ENCODE results near the gene FARSB. TPM values are rescaled to one million over a fixed set of nuclear protein-coding genes. Genes with fewer than 3 reads are reported as not detected.

Gene FARSB
- total RNA-seq, 5 donors from 2014 or later (not counting 1 experiment from before 2014, with no cell fraction given) = 11.5 to 15.8 (median 15.6) TPM

GRCh38 chr2:222547083-222547482 lies 108.8 kb downstream of the FARSB start:
- POLR2A ChIA-PET = no interaction called here
- H3K27ac Mint-ChIP-seq = no peak overlapping the region
- ATAC-seq (replicated peaks in 1 of 4) (no peak), DNase-seq (no peak)
- H3K9me3 Mint-ChIP-seq = no peaks in the 10 kb centered on the region
- no peaks in the 10 kb centered on the region for H3K9me3 ChIP-seq
- H3K4me1 Mint-ChIP-seq = no peaks in the 10 kb centered on the region
- no peak overlapping the region for H3K27ac ChIP-seq (ENCODE audit: low read length)
- 87% methylated on average over 2 of the region's 5 CpGs for WGBS (ENCODE audit: insufficient coverage)
- CTCF ChIA-PET = no interaction called here
- no peaks in the 10 kb centered on the region for H3K4me1 ChIP-seq (ENCODE audit: control insufficient read depth in 1 of 2, extremely low read depth in 1 of 2, insufficient read depth in 2 of 2, low read length in 2 of 2)
- no peak overlapping the region for H3K4me3 ChIP-seq (ENCODE audit: control insufficient read depth in 1 of 2, extremely low read depth in 1 of 2, low read length in 1 of 2)
- H3K36me3 ChIP-seq (ENCODE audit: control insufficient read depth in 2 of 2, extremely low read depth in 1 of 2, insufficient read depth in 1 of 2, low read length in 1 of 2) = no peaks in the 10 kb centered on the region
- no peak overlapping the region for H3K4me3 Mint-ChIP-seq
- peaks cover 4 to 11% of the 10 kb centered on the region in 2 donors for H3K27me3 Mint-ChIP-seq
- H3K27me3 ChIP-seq (replicated peaks in 1 of 2; ENCODE audit: control insufficient read depth in 2 of 2, extremely low read depth in 1 of 2, insufficient read depth in 2 of 2, low read length in 1 of 2) = peaks cover 0 to 12% of the 10 kb centered on the region in 2 experiments
- no peaks in the 10 kb centered on the region for H3K36me3 Mint-ChIP-seq

DNA sequence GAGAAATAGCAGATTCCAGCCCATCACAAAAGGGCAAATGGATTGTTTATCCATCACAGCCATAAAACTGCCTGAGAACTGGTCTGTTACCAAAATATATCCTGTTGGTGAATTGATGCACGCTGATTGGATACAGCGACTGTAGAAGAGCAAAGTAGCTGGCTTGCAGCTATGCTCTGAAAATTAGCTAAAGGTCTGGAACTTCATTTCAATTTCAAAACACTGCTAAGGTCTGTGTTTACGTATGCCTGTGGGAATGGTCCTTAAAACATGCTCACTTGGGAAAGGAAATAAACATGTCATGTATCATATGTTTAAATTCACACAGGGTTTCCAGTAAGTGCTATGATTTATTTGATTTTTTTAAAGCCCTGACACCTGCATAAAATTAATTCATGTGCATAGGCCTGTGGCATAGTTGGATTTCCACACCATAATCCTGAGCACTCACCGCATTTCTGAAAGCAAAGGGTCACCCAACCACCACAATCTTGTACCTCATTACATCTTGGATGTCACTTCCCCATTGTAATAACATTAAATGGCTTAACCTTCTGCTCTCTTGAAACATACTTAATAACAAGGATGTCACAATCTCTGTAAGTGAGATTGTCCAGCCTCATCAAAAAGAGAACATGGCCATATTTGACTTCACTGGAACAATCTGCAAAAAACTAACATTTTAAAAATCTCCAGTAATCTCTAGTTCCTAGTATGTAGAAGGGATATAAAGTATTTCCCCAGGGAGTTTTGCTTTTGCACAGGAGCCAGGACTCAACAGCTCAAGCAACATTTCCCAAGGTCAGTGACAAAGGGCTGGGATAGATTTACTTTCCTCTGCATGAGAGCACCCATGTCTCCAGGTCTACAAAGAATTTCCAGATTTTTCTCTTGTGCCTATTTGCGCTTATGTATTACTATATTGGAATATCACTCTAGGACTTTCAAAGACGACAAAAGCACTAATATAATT lies 109.8 kb downstream of the FARSB start:
- peaks cover 0 to 12% of the 10 kb centered on the region in 2 experiments for H3K27me3 ChIP-seq (replicated peaks in 1 of 2; ENCODE audit: control insufficient read depth in 2 of 2, extremely low read depth in 1 of 2, insufficient read depth in 2 of 2, low read length in 1 of 2)
- DNase-seq = no peak
- WGBS (ENCODE audit: insufficient coverage) = 100% methylated on average over 2 of the region's 6 CpGs
- no peaks in the 10 kb centered on the region for H3K9me3 ChIP-seq
- H3K27ac ChIP-seq (ENCODE audit: low read length) = no peak overlapping the region
- H3K4me3 Mint-ChIP-seq = no peak overlapping the region
- CTCF ChIA-PET = interaction anchor here in 1 of 2 donors (0.6 to 1.0 kb wide), 2 partner anchors 169 to 228 kb away, joined by 3 read pairs; no protein-coding TSS in a partner anchor
- H3K36me3 Mint-ChIP-seq = no peaks in the 10 kb centered on the region
- peaks cover 4 to 10% of the 10 kb centered on the region in 2 donors for H3K27me3 Mint-ChIP-seq
- no peak overlapping the region for H3K27ac Mint-ChIP-seq
- POLR2A ChIA-PET = no interaction called here
- no peak overlapping the region for H3K4me3 ChIP-seq (ENCODE audit: control insufficient read depth in 1 of 2, extremely low read depth in 1 of 2, low read length in 1 of 2)
- no peaks in the 10 kb centered on the region for H3K36me3 ChIP-seq (ENCODE audit: control insufficient read depth in 2 of 2, extremely low read depth in 1 of 2, insufficient read depth in 1 of 2, low read length in 1 of 2)
- H3K9me3 Mint-ChIP-seq = no peaks in the 10 kb centered on the region
- ATAC-seq (replicated peaks in 1 of 4) = no peak
- H3K4me1 Mint-ChIP-seq = no peaks in the 10 kb centered on the region
- H3K4me1 ChIP-seq (ENCODE audit: control insufficient read depth in 1 of 2, extremely low read depth in 1 of 2, insufficient read depth in 2 of 2, low read length in 2 of 2) = no peaks in the 10 kb centered on the region

GRCh38 chr2:222544661-222545060 lies 111.2 kb downstream of the FARSB start:
- Mint-ChIP-seq H3K4me3 (no peak overlapping the region), H3K27me3 (peaks cover 0 to 9% of the 10 kb centered on the region in 2 donors), H3K27ac (no peak overlapping the region), H3K36me3 (no peaks in the 10 kb centered on the region), H3K4me1 (no peaks in the 10 kb centered on the region), H3K9me3 (no peaks in the 10 kb centered on the region)
- DNase-seq = no peak
- no peaks in the 10 kb centered on the region for H3K36me3 ChIP-seq (ENCODE audit: control insufficient read depth in 2 of 2, extremely low read depth in 1 of 2, insufficient read depth in 1 of 2, low read length in 1 of 2)
- peaks cover 0 to 9% of the 10 kb centered on the region in 2 experiments for H3K27me3 ChIP-seq (replicated peaks in 1 of 2; ENCODE audit: control insufficient read depth in 2 of 2, extremely low read depth in 1 of 2, insufficient read depth in 2 of 2, low read length in 1 of 2)
- no peak for ATAC-seq (replicated peaks in 1 of 4)
- ChIA-PET POLR2A (no interaction called here), CTCF (interaction anchor here in 1 of 2 donors (1.0 kb wide), 1 partner anchor 227 kb away, joined by 3 read pairs; no protein-coding TSS in a partner anchor)
- H3K4me3 ChIP-seq (ENCODE audit: control insufficient read depth in 1 of 2, extremely low read depth in 1 of 2, low read length in 1 of 2) = no peak overlapping the region
- no CpG with 5 or more reads among the region's 1 CpG for WGBS (ENCODE audit: insufficient coverage)
- no peaks in the 10 kb centered on the region for H3K4me1 ChIP-seq (ENCODE audit: control insufficient read depth in 1 of 2, extremely low read depth in 1 of 2, insufficient read depth in 2 of 2, low read length in 2 of 2)
- H3K9me3 ChIP-seq = no peaks in the 10 kb centered on the region
- no peak overlapping the region for H3K27ac ChIP-seq (ENCODE audit: low read length)

DNA sequence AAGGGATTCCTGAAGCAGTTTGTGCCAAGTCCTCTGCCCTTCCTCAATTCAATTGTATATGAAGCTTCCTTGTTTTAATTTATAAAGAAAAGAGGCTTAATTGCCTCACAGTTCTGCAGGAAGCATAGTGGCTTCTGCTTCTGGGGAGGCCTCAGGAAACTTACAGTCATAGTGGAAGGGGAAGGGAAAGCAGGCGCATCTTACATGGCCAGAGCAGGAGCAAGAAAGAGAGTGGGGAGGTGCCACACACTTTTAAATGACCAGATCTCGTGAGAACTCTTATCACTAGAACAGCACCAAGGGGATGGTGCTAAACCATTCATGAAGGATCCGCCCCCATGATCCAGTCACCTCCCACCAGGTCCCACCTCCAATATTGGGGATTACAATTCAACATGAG lies 117.4 kb downstream of the FARSB start:
- WGBS (ENCODE audit: insufficient coverage) = 75% methylated on average over 2 of the region's 3 CpGs
- no peaks in the 10 kb centered on the region for H3K4me1 Mint-ChIP-seq
- H3K27me3 ChIP-seq (replicated peaks in 1 of 2; ENCODE audit: control insufficient read depth in 2 of 2, extremely low read depth in 1 of 2, insufficient read depth in 2 of 2, low read length in 1 of 2) = peaks cover 3 to 5% of the 10 kb centered on the region in 2 experiments
- H3K27ac Mint-ChIP-seq = no peak overlapping the region
- POLR2A ChIA-PET = no interaction called here
- H3K27me3 Mint-ChIP-seq = peaks cover 0 to 16% of the 10 kb centered on the region in 2 donors
- no peaks in the 10 kb centered on the region for H3K36me3 ChIP-seq (ENCODE audit: control insufficient read depth in 2 of 2, extremely low read depth in 1 of 2, insufficient read depth in 1 of 2, low read length in 1 of 2)
- H3K4me3 Mint-ChIP-seq = no peak overlapping the region
- H3K9me3 Mint-ChIP-seq = peaks cover 0 to 4% (median 0%) of the 10 kb centered on the region in 3 donors
- ATAC-seq (replicated peaks in 1 of 4) = no peak
- no peaks in the 10 kb centered on the region for H3K4me1 ChIP-seq (ENCODE audit: control insufficient read depth in 1 of 2, extremely low read depth in 1 of 2, insufficient read depth in 2 of 2, low read length in 2 of 2)
- no peak overlapping the region for H3K27ac ChIP-seq (ENCODE audit: low read length)
- DNase-seq = no peak
- no peaks in the 10 kb centered on the region for H3K9me3 ChIP-seq
- no peaks in the 10 kb centered on the region for H3K36me3 Mint-ChIP-seq
- no peak overlapping the region for H3K4me3 ChIP-seq (ENCODE audit: control insufficient read depth in 1 of 2, extremely low read depth in 1 of 2, low read length in 1 of 2)
- CTCF ChIA-PET = no interaction called here

- 85% methylated on average over 4 of the region's 6 CpGs for WGBS (ENCODE audit: insufficient coverage)
- Mint-ChIP-seq H3K27ac (no peak overlapping the region), H3K4me3 (no peak overlapping the region), H3K27me3 (peaks cover 0 to 9% of the 10 kb centered on the region in 2 donors), H3K9me3 (peaks cover 0 to 4% (median 0%) of the 10 kb centered on the region in 3 donors), H3K36me3 (no peaks in the 10 kb centered on the region), H3K4me1 (no peaks in the 10 kb centered on the region)
- Histone ChIP-seq H3K4me1 (ENCODE audit: control insufficient read depth in 1 of 2, extremely low read depth in 1 of 2, insufficient read depth in 2 of 2, low read length in 2 of 2) (no peaks in the 10 kb centered on the region), H3K36me3 (ENCODE audit: control insufficient read depth in 2 of 2, extremely low read depth in 1 of 2, insufficient read depth in 1 of 2, low read length in 1 of 2) (no peaks in the 10 kb centered on the region), H3K9me3 (no peaks in the 10 kb centered on the region), H3K27ac (ENCODE audit: low read length) (no peak overlapping the region), H3K4me3 (ENCODE audit: control insufficient read depth in 1 of 2, extremely low read depth in 1 of 2, low read length in 1 of 2) (no peak overlapping the region), H3K27me3 (replicated peaks in 1 of 2; ENCODE audit: control insufficient read depth in 2 of 2, extremely low read depth in 1 of 2, insufficient read depth in 2 of 2, low read length in 1 of 2) (peaks cover 3 to 5% of the 10 kb centered on the region in 2 experiments)
- no peak for DNase-seq
- ATAC-seq (replicated peaks in 1 of 4) = no peak
- ChIA-PET CTCF (no interaction called here), POLR2A (no interaction called here)
These were observed 120.4 kb downstream of the FARSB start for GRCh38 chr2:222535477-222535876.

- Mint-ChIP-seq H3K27ac (no peak overlapping the region), H3K4me1 (no peaks in the 10 kb centered on the region), H3K4me3 (no peak overlapping the region), H3K9me3 (no peaks in the 10 kb centered on the region), H3K27me3 (peaks cover 0 to 4% of the 10 kb centered on the region in 2 donors), H3K36me3 (no peaks in the 10 kb centered on the region)
- no peaks in the 10 kb centered on the region for H3K36me3 ChIP-seq (ENCODE audit: control insufficient read depth in 2 of 2, extremely low read depth in 1 of 2, insufficient read depth in 1 of 2, low read length in 1 of 2)
- no peak overlapping the region for H3K27ac ChIP-seq (ENCODE audit: low read length)
- no peaks in the 10 kb centered on the region for H3K4me1 ChIP-seq (ENCODE audit: control insufficient read depth in 1 of 2, extremely low read depth in 1 of 2, insufficient read depth in 2 of 2, low read length in 2 of 2)
- POLR2A ChIA-PET = no interaction called here
- ATAC-seq (replicated peaks in 1 of 4) (no peak), DNase-seq (no peak)
- CTCF ChIA-PET = no interaction called here
- H3K27me3 ChIP-seq (replicated peaks in 1 of 2; ENCODE audit: control insufficient read depth in 2 of 2, extremely low read depth in 1 of 2, insufficient read depth in 2 of 2, low read length in 1 of 2) = peaks cover 0 to 5% of the 10 kb centered on the region in 2 experiments
- no peak overlapping the region for H3K4me3 ChIP-seq (ENCODE audit: control insufficient read depth in 1 of 2, extremely low read depth in 1 of 2, low read length in 1 of 2)
- no peaks in the 10 kb centered on the region for H3K9me3 ChIP-seq
- 76% methylated on average over 4 of the region's 5 CpGs for WGBS (ENCODE audit: insufficient coverage)
These were observed 123.6 kb downstream of the FARSB start for GRCh38 chr2:222532315-222532714.
